Measurements from ENCODE around the gene TMPRSS6. TPM values are rescaled to one million over a fixed set of nuclear protein-coding genes. Genes with fewer than 3 reads are reported as not detected.

Gene TMPRSS6
- total RNA-seq, 1 experiment from 2014 or later, result not detected

GRCh38 chr22:37070744-37071143 lies 38.8 kb downstream of the TMPRSS6 start:
- no TSS peak for BruUV-seq (replicated peaks)
- no peaks in the 10 kb centered on the region for H3K4me1 Mint-ChIP-seq (ENCODE audit: low read depth, unreplicated experiment)
- no peak for DNase-seq
- H3K4me3 Mint-ChIP-seq (ENCODE audit: low read depth, unreplicated experiment), result no peak overlapping the region
- TF ChIP-seq CTCF (IDR thresholded peaks at IDR 0.05; ENCODE audit: unreplicated experiment), result no peak
- intact Hi-C loops (cut with micrococcal nuclease; ENCODE audit: unreplicated experiment), result no loop called here
- CTCF ChIA-PET, result no interaction called here
- no peaks in the 10 kb centered on the region for H3K9me3 Mint-ChIP-seq (ENCODE audit: low read depth, unreplicated experiment)
- peaks cover 23% of the 10 kb centered on the region for H3K27me3 Mint-ChIP-seq (ENCODE audit: unreplicated experiment)
- no peaks in the 10 kb centered on the region for H3K36me3 Mint-ChIP-seq (ENCODE audit: insufficient read depth, unreplicated experiment)
- no peak overlapping the region for H3K27ac Mint-ChIP-seq (ENCODE audit: unreplicated experiment)

- intact Hi-C loops (cut with micrococcal nuclease; ENCODE audit: unreplicated experiment), result no loop called here
- TF ChIP-seq CTCF (IDR thresholded peaks at IDR 0.05; ENCODE audit: unreplicated experiment), result no peak
- Mint-ChIP-seq H3K27ac (ENCODE audit: unreplicated experiment) (no peak overlapping the region), H3K4me3 (ENCODE audit: low read depth, unreplicated experiment) (no peak overlapping the region), H3K27me3 (ENCODE audit: unreplicated experiment) (peaks cover 23% of the 10 kb centered on the region), H3K36me3 (ENCODE audit: insufficient read depth, unreplicated experiment) (no peaks in the 10 kb centered on the region), H3K9me3 (ENCODE audit: low read depth, unreplicated experiment) (no peaks in the 10 kb centered on the region), H3K4me1 (ENCODE audit: low read depth, unreplicated experiment) (peaks cover 2% of the 10 kb centered on the region)
- CTCF ChIA-PET, result no interaction called here
- no peak for DNase-seq
- no TSS peak for BruUV-seq (replicated peaks)
Measured at GRCh38 chr22:37070334-37070733, 39.2 kb downstream of the TMPRSS6 start.

- peaks cover 8% of the 10 kb centered on the region for H3K4me1 Mint-ChIP-seq (ENCODE audit: low read depth, unreplicated experiment)
- TF ChIP-seq CTCF (IDR thresholded peaks at IDR 0.05; ENCODE audit: unreplicated experiment), result no peak
- H3K36me3 Mint-ChIP-seq (ENCODE audit: insufficient read depth, unreplicated experiment), result no peaks in the 10 kb centered on the region
- no peak for DNase-seq
- H3K27me3 Mint-ChIP-seq (ENCODE audit: unreplicated experiment), result peaks cover 27% of the 10 kb centered on the region
- CTCF ChIA-PET, result interaction anchor here (0.7 kb wide), 1 partner anchor 278 kb away, joined by 4 read pairs; no protein-coding TSS in a partner anchor
- intact Hi-C loops (cut with micrococcal nuclease; ENCODE audit: unreplicated experiment), result no loop called here
- no peaks in the 10 kb centered on the region for H3K9me3 Mint-ChIP-seq (ENCODE audit: low read depth, unreplicated experiment)
- H3K4me3 Mint-ChIP-seq (ENCODE audit: low read depth, unreplicated experiment), result no peak overlapping the region
- BruUV-seq (replicated peaks), result no TSS peak
- H3K27ac Mint-ChIP-seq (ENCODE audit: unreplicated experiment), result no peak overlapping the region
Measured at GRCh38 chr22:37069719-37070118, 39.8 kb downstream of the TMPRSS6 start.

- TF ChIP-seq CTCF (IDR thresholded peaks at IDR 0.05; ENCODE audit: unreplicated experiment), result no peak
- Mint-ChIP-seq H3K4me1 (ENCODE audit: low read depth, unreplicated experiment) (peaks cover 12% of the 10 kb centered on the region), H3K36me3 (ENCODE audit: insufficient read depth, unreplicated experiment) (no peaks in the 10 kb centered on the region), H3K9me3 (ENCODE audit: low read depth, unreplicated experiment) (no peaks in the 10 kb centered on the region), H3K27me3 (ENCODE audit: unreplicated experiment) (peaks cover 31% of the 10 kb centered on the region), H3K4me3 (ENCODE audit: low read depth, unreplicated experiment) (no peak overlapping the region), H3K27ac (ENCODE audit: unreplicated experiment) (no peak overlapping the region)
- intact Hi-C loops (cut with micrococcal nuclease; ENCODE audit: unreplicated experiment), result no loop called here
- BruUV-seq (replicated peaks), result no TSS peak
- no peak for DNase-seq
- CTCF ChIA-PET, result interaction anchor here (0.7 kb wide), 1 partner anchor 277 kb away, joined by 4 read pairs; no protein-coding TSS in a partner anchor
Measured at GRCh38 chr22:37069319-37069718, 40.2 kb downstream of the TMPRSS6 start.

Data from Calu3 (cell line).